ENCODE measurements around the gene CLEC2A.

Gene CLEC2A

DNA sequence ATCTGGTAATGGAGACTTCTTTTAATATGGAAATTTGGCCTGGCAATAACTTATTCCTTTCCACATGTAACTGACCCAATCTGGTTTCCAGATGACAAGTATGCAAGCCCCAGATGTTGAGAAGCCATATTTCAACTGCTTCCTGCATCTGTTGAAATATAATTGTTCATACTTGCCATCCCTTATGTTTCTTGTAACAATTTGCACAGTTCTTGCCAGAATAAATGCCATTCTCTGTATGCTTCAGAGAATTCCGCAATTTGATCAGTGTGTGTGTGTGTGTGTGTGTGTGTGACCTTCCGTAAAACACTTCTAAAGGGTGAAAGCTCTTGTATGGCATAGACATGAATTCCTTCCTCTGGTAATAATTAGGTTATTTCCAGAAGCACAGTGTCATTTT is 1.8 kb upstream of the CLEC2A start:
- DNase-seq (ENCODE audit: low read depth), result no peak

DNA sequence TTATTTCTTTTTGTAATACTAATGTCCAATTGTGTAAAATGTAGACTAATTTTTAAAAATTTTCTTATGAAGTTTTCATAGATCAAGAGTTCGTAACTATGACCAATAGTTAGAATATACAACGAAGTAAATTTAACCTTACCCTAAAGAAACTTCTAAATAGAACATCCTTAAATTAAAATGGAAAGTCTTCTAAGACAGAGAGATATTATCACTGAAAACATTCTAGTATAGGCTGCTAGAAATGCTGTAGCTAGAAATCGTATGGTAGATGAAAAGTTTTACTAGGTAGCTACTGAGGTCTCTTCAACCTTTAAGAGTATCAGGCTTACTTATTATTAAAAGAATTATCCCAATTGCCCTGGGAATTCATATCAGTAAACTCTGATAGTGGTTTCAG is 925 bp downstream of the CLEC2A start:
- DNase-seq (ENCODE audit: low read depth), result no peak

GRCh38 chr12:9928607-9929006 is 3.6 kb downstream of the CLEC2A start:
- DNase-seq (ENCODE audit: low read depth), result no peak

GRCh38 chr12:9926876-9927275 is 5.3 kb downstream of the CLEC2A start:
- no peak for DNase-seq (ENCODE audit: low read depth)

DNA sequence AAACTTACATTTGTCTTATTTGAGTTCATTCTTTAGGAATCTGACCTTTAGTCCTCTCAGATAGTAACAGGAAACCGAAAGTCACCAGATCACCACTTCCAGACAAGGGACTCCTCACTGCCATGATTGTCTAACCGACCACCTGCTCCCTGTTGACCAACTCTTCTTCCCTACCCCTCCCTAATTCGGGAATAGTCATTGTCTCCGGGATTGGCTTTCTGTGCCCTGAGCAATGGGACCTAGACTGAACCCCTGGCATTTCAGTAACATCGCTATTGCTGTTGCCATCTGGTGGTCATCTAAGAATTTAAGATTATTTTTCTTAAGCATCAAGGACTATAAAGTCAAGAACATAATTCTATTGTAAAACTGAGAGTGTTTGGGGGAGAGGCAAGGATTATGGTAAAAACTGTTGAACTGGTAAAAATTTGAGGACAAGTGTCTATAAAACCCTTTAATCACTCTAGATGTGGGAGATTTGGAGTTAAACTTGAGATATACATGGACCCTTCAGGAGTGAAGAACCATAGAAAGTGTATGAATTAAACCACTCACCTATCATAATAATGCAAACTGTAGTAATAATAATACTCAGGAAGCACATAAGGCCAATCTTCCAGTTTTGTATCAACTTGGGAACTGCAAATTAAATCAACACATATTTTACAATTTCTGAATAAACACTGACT is 6.3 kb downstream of the CLEC2A start:
- no peak for DNase-seq (ENCODE audit: low read depth)

DNA sequence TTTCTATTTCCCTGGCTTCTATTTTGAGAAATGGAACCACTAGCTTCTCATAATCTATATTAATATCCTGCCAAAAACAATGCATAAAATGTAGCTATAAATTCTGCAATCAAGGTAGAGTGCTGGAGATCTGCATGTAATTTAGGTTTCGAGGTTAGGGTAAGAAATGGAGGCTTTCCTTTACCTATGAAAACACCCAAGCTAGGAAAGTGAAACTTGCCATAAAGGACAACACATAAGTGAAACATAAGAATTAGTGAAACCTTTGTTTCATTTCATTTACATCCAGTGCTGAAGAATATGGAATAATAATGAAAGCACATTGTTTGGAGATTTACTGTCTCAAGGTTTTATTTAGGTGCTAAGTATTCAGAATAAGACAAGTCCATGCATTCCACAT is 9.7 kb downstream of the CLEC2A start:
- DNase-seq (ENCODE audit: low read depth), result no peak

- no peak for DNase-seq (ENCODE audit: low read depth)
Measured at GRCh38 chr12:9920451-9920850, 11.7 kb downstream of the CLEC2A start.

DNA sequence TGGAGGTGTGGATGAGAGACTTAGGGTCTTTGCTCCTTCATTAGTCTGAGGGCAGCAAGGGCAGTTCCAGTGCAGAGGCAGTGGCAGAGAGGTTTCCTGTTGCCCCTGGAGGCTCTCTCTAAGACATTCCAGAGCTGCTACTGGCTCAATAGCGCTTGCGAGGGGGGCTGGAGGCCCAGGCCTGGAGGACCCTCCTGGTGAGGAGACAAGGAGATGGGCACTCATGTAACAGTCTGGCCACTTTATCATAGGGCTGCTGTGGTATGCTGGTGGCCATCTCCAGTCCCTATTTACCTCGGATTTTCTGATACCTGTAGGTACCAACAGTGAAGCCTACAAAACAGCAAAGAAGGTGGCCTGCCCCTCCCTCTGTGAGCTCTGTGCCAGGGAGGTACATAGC is 12.7 kb downstream of the CLEC2A start:
- DNase-seq (ENCODE audit: low read depth), result no peak

GRCh38 chr12:9911708-9912107 is 20.5 kb downstream of the CLEC2A start:
- no peak for DNase-seq (ENCODE audit: low read depth)

- DNase-seq (ENCODE audit: low read depth), result no peak
Measured at GRCh38 chr12:9910716-9911421, 21.3 kb downstream of the CLEC2A start.

GRCh38 chr12:9909724-9910123 is 22.4 kb downstream of the CLEC2A start:
- no peak for DNase-seq (ENCODE audit: low read depth)

- DNase-seq (ENCODE audit: low read depth), result no peak
Measured at GRCh38 chr12:9908350-9908749, 23.8 kb downstream of the CLEC2A start.

DNA sequence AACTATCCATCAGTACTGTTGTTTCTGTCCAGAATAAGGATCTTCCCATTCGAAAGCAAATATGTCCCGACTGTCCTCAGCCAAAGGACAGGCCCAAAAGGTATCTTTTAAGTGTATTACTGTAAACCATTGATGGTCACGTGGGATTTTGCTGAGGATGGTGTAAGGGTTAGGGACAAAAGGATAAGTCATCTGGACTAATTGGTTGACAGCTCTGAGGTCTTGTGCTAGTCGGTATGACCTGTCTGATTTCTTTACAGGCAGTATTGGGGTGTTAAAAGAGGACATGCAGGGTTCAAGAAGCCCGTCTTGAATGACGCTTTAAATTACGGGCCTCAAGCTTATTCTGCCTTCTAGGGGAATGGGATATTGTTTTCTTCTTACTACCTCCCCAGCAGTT is 24.4 kb downstream of the CLEC2A start:
- DNase-seq (ENCODE audit: low read depth), result no peak

- no peak for DNase-seq (ENCODE audit: low read depth)
Measured at GRCh38 chr12:9906873-9907272, 25.3 kb downstream of the CLEC2A start.

GRCh38 chr12:9902539-9903228 is 29.5 kb downstream of the CLEC2A start:
- DNase-seq (ENCODE audit: low read depth), result no peak

DNA sequence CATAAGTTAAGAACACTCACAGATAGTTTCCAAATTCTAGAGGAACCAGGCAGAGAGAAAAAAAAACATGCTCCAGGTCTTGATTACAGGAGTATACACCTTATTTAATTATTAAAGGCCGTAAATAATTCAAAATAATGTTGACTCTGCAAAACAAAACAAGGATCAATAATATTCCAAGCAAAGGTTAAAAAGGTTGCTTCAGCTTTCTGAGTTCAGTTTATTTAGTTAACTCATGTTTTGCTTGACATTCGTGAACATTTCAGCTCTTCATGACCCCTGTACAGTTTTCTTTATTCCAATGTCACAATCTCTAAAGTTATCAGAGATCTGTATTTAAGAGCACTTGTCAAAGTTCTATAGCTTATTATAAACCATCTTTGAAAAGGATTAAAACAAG is 31.2 kb downstream of the CLEC2A start:
- DNase-seq (ENCODE audit: low read depth), result no peak

DNA sequence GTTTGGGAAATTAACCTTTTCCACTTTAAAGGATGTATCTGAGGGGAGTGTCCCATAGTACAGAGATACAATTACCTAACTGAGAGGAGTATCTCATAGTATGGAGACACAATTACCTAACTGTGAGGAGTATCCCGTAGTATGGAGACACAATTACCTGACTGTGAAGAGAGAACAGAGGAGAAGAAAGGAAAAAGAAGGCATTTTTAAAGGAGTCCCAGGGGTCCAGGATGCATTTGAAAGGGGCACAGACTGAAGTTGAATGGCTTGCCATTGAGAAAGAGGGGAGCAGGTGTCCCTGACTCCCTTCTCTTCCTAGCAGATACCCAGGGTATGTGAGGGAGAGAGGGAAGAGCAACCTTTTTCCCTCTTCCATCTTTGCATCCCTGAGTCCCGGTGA is 33.0 kb downstream of the CLEC2A start:
- DNase-seq (ENCODE audit: low read depth), result no peak

DNA sequence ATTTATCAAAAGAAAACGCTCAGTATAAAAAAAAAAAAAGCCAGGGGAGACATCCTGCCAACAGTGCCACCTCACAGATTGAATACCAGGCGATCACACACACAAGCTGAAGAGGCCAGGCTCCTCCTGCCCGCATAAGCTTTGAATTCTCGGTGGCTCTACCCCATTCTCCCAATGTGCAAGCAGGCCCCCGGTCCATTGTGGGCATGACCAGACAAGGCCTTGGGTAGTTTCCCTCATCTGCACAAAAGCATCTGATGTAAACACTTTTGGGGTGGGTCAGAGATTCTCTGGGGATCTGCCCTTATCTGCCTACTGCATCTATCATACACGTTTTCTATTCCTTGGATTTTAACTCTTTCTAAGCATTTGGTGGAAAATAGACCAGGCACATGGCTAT is 34.6 kb downstream of the CLEC2A start:
- DNase-seq (ENCODE audit: low read depth), result no peak

- no peak for DNase-seq (ENCODE audit: low read depth)
Measured at GRCh38 chr12:9895215-9895971, 36.8 kb downstream of the CLEC2A start.

DNA sequence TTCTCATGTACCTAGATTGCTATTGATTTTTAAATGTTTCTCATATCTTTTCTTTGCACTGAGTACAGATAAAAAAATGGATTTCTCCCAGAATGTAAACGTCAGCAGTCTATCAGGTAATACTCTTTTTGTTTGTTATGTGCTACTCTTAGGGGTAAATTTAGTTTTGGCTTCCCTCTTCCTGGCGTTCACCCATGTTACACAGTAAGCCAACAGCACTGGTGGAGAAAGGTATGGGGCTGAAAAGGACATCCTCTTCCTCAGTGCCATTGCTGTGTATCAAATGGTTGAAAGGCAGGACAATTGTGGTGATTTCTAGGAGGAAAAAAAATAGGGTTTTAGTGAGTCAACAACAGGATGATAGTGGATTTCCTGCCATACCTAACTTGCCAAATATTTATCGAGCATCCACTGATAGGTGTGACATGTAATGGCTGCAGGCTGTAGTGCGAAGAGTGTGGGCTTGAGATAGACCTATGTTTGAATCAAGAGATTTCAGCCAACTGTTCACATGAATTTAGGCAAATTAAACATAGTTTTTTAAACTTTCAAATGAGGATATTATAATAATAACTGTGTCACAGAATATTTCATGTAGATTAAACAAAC is 43.4 kb downstream of the CLEC2A start:
- no peak for DNase-seq (ENCODE audit: low read depth)

GRCh38 chr12:9883175-9883574 is 49.0 kb downstream of the CLEC2A start:
- no peak for DNase-seq (ENCODE audit: low read depth)

DNA sequence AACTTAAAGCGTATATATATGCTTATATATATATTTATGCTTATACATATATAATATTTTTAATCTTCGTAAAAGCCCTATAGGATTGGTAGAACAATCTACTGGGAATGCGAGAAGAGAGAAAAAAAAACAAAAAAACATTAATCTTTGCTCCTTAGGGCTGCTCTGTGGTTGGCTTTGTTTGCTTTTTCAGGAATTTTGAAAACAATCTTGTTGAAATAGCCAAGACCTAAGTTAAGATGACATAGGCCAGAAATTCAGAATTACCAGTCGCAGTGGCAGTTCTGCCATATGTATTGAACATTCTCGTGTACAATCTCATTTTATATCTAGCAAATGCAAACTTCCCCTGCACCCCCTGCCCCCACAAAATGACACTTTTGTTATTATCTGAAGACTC is 50.2 kb downstream of the CLEC2A start:
- DNase-seq (ENCODE audit: low read depth), result no peak

All from activated T-helper 9 cell treated with anti-CD3 and anti-CD28 coated beads, Interleukin-2, amount 50 U/mL, for 16 hours (primary cell).